Thoracic aorta (tissue), 2 donors: Measurements from ENCODE around the gene IL21R. TPM values are rescaled to one million over a fixed set of nuclear protein-coding genes. Genes with fewer than 3 reads are reported as not detected.

Source experiments
- ATAC-seq: fragments of 150-250 bp; one replicate; pipeline ENCODE4 v1.8.0; 2017; ENCODE audit warnings: low read depth; ENCODE audit not compliant: insufficient number of reproducible peaks, low FRiP score
- DNase-seq: peaks from one replicate; pipeline ENCODE4 v3.0.0-alpha.2; 2020; ENCODE audit warnings: low spot score
- H3K27ac ChIP-seq, 2 donors: fragments of 200-600 bp; sonication (generic); 1 replicate in 1 of 2; 2 replicates in 1 of 2; pipeline ENCODE4 v1.5.1; 2016; ENCODE audit warnings: mild to moderate bottlenecking in 2 of 2, moderate library complexity in 2 of 2
- H3K27me3 ChIP-seq: fragments of 200-600 bp; sonication (generic); replicated peaks from 2 replicates; pipeline ENCODE4 v1.6.0; 2016; ENCODE audit warnings: mild to moderate bottlenecking; ENCODE audit not compliant: insufficient read depth
- H3K36me3 ChIP-seq: fragments of 200-600 bp; sonication (generic); one replicate; pipeline ENCODE4 v1.5.1; 2016
- H3K4me1 ChIP-seq, 2 donors: fragments of 200-600 bp; sonication (generic); 1 replicate in 1 of 2; 2 replicates in 1 of 2; pipeline versions ENCODE4 v1.5.1 to v1.6.0; 2016; ENCODE audit warnings: low read depth in 2 of 2, mild to moderate bottlenecking in 1 of 2; ENCODE audit not compliant: control insufficient read depth in 1 of 2
- H3K4me3 ChIP-seq: fragments of 200-600 bp; sonication (generic); 2 replicates; pipeline ENCODE4 v1.5.1; 2016; ENCODE audit warnings: mild to moderate bottlenecking
- H3K9me3 ChIP-seq: fragments of 200-600 bp; sonication (generic); 2 replicates; pipeline ENCODE4 v1.5.1; 2016
- CTCF ChIP-seq: fragments of 200-600 bp; sonication (generic); IDR thresholded peaks from one replicate; pipeline ENCODE4 v1.5.1; 2019; ENCODE audit warnings: antibody characterized with exemption
- total RNA-seq, 2 donors: library from RNA; depleted of rRNA; stranded (reverse); fragments of >200 nt; gene quantifications; one replicate each; pipeline versions ENCODE4 v1.1.0 to v1.2.3, GENCODE V29; 2016

IL21R gene
- total RNA-seq, 2 donors from 2014 or later: 0.14 to 1.8 TPM

GRCh38 chr16:27381974-27382855 lies 19.8 kb upstream of the IL21R start:
- no peaks in the 10 kb centered on the region for H3K36me3 ChIP-seq
- no peak overlapping the region for H3K27ac ChIP-seq
- DNase-seq (no peak), ATAC-seq (no peak)
- H3K27me3 ChIP-seq: no peaks in the 10 kb centered on the region
- no peaks in the 10 kb centered on the region for H3K9me3 ChIP-seq
- H3K4me3 ChIP-seq: no peak overlapping the region
- no peak for TF ChIP-seq CTCF
- no peaks in the 10 kb centered on the region for H3K4me1 ChIP-seq

- DNase-seq (no peak), ATAC-seq (no peak)
- no peaks in the 10 kb centered on the region for H3K4me1 ChIP-seq
- H3K27ac ChIP-seq: no peak overlapping the region
- no peaks in the 10 kb centered on the region for H3K27me3 ChIP-seq
- no peak overlapping the region for H3K4me3 ChIP-seq
- H3K36me3 ChIP-seq: no peaks in the 10 kb centered on the region
- no peak for TF ChIP-seq CTCF
- H3K9me3 ChIP-seq: no peaks in the 10 kb centered on the region
These were observed 18.3 kb upstream of the IL21R start for GRCh38 chr16:27383556-27384243.

- no peak for ATAC-seq
These were observed 17.5 kb upstream of the IL21R start for GRCh38 chr16:27384425-27384824.

GRCh38 chr16:27385398-27385797 lies 16.6 kb upstream of the IL21R start:
- Histone ChIP-seq H3K27me3 (no peaks in the 10 kb centered on the region), H3K4me1 (no peaks in the 10 kb centered on the region), H3K36me3 (no peaks in the 10 kb centered on the region), H3K9me3 (no peaks in the 10 kb centered on the region), H3K4me3 (no peak overlapping the region), H3K27ac (no peak overlapping the region)
- ATAC-seq (no peak), DNase-seq (no peak)
- no peak for TF ChIP-seq CTCF

More at GRCh38 chr16:27384425-27384824, 17.5 kb upstream of the IL21R start:
- Histone ChIP-seq H3K4me1 (no peaks in the 10 kb centered on the region), H3K27me3 (no peaks in the 10 kb centered on the region), H3K27ac (no peak overlapping the region), H3K4me3 (no peak overlapping the region), H3K36me3 (no peaks in the 10 kb centered on the region), H3K9me3 (no peaks in the 10 kb centered on the region)
- DNase-seq: no peak
- TF ChIP-seq CTCF: no peak

GRCh38 chr16:27386674-27387073 lies 15.3 kb upstream of the IL21R start:
- Histone ChIP-seq H3K4me3 (no peak overlapping the region), H3K36me3 (no peaks in the 10 kb centered on the region), H3K27me3 (no peaks in the 10 kb centered on the region), H3K27ac (no peak overlapping the region), H3K9me3 (no peaks in the 10 kb centered on the region), H3K4me1 (no peaks in the 10 kb centered on the region)
- ATAC-seq (no peak), DNase-seq (no peak)
- no peak for TF ChIP-seq CTCF
